GM12874 (cell line): ENCODE measurements around the gene ADAMTS7.

Source experiments
- TF ChIP-seq, protein P1 (sequence below): IDR thresholded peaks from 2 replicates; pipeline ENCODE4 v1.5.1; 2011; ENCODE audit warnings: low read depth, mild to moderate bottlenecking, control low read depth, low read length, moderate library complexity; ENCODE audit not compliant: insufficient read depth

ADAMTS7 gene

DNA sequence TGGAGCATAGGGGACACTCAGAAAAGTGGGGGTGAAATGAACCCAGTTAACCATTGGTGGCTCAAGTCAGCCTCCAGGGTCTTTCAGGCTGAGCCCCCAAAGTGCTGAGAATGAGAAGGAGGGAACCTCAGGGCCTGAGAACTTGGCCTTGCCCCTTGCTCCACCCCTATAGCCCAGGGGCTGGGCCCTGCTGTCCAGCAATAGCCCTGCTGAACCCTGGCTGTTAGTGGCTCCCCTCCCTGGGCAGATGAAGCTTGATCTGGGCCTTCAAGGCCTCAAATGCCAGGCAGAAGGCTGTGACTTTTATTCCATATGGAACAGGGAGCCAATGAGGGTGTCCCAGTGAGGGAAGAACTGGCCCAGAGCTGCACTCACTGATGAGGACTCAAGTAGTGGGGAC lies 16.2 kb downstream of the ADAMTS7 start:
- TF ChIP-seq, protein P1, sequence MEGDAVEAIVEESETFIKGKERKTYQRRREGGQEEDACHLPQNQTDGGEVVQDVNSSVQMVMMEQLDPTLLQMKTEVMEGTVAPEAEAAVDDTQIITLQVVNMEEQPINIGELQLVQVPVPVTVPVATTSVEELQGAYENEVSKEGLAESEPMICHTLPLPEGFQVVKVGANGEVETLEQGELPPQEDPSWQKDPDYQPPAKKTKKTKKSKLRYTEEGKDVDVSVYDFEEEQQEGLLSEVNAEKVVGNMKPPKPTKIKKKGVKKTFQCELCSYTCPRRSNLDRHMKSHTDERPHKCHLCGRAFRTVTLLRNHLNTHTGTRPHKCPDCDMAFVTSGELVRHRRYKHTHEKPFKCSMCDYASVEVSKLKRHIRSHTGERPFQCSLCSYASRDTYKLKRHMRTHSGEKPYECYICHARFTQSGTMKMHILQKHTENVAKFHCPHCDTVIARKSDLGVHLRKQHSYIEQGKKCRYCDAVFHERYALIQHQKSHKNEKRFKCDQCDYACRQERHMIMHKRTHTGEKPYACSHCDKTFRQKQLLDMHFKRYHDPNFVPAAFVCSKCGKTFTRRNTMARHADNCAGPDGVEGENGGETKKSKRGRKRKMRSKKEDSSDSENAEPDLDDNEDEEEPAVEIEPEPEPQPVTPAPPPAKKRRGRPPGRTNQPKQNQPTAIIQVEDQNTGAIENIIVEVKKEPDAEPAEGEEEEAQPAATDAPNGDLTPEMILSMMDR, result no peak

DNA sequence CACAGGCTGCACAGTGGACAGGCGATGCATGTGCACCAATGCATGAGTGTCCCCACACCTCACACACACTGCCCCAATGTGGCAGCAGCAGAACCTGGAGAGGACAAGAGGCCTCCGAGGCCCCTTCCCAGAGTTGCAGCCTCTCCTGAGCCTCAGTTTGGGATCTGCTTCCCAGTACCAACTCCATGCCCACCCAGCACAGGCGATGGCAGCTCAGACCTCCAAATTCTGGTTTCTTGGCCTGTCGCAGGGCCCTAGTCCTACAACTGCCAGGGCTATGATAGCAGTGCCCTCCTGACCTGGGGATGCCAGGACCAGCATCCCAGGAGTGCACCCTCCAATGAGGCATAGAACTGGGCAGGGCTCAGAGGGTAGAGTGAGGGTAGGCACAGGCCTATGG lies 19.9 kb downstream of the ADAMTS7 start:
- TF ChIP-seq, protein P1, result no peak

GRCh38 chr15:78790027-78790426 lies 21.2 kb downstream of the ADAMTS7 start:
- TF ChIP-seq, protein P1, result no peak

GRCh38 chr15:78789615-78790014 lies 21.6 kb downstream of the ADAMTS7 start:
- TF ChIP-seq, protein P1, result no peak

- TF ChIP-seq, protein P1, result no peak
Measured at GRCh38 chr15:78788016-78788660, 23.1 kb downstream of the ADAMTS7 start.

DNA sequence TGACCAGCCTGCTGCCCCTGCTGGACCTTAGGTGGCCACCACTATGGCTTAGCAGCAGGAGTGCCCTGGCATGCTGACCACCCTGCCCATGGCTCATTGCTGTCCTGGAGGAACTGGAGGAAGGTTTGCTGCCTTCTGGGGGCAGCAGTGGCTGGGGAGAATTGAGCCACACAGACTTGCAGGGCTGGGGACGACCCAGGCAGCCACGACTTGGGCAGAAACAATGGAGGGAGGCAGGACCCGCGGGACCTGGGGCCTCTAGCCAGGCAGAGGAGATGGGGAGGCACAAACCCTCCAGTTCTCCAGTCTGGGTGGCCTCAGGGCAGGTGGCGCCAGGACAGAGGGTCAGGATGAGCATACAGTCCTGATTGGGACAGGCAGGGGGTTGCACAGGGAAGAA lies 32.8 kb downstream of the ADAMTS7 start:
- TF ChIP-seq, protein P1, result no peak

GRCh38 chr15:78775472-78775871 lies 35.8 kb downstream of the ADAMTS7 start:
- TF ChIP-seq, protein P1, result no peak

DNA sequence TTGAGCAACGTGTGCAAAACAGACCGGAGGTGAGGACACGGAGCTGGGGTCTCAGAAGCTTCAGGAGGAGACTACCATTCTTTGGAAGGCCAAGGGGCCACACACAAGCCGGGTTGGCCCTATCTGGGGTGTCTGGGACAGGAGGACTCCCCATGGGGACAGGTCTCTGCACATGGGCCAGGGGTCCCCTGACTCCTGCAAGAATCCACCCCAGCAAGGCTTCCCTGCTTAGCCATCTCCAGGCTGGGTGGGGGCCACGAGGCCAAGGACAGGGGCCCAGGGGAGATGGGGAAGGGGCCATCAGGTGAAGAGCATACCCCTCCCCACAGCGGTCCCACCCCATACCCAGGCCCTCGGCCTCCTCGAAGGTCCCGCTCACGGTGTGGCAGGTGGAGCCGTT lies 38.5 kb downstream of the ADAMTS7 start:
- TF ChIP-seq, protein P1, result no peak
